ENCODE results near the gene SPTLC3. TPM values are rescaled to one million over a fixed set of nuclear protein-coding genes. Genes with fewer than 3 reads are reported as not detected.
A peak's percentile ranks its signal among the peaks of the same experiment; 100 is the strongest.

Gene SPTLC3
- total and polyA plus RNA-seq, 2 of the 13 experiments (the other 11 are each of a cell fraction or from before 2014, with no cell fraction given), result 20.5 to 95.6 TPM

GRCh38 chr20:13059398-13060136 is 50.8 kb downstream of the SPTLC3 start (continued):
- no peak for TF ChIP-seq NFIC (IDR thresholded peaks at IDR 0.05; ENCODE audit: low read length)
- TF ChIP-seq THAP9 (CRISPR knock-in tag; IDR thresholded peaks at IDR 0.05; ENCODE audit: borderline replicate concordance), result no peak
- 0 out of 2 replicates have a peak, but pooled peaks have one; percentile 44 for TF ChIP-seq CC2D1A (CRISPR knock-in tag; IDR thresholded peaks at IDR 0.05)
- no peak for TF ChIP-seq ZFP82 (CRISPR knock-in tag; IDR thresholded peaks at IDR 0.05; ENCODE audit: borderline replicate concordance)
- no peak for TF ChIP-seq RORA (CRISPR knock-in tag; IDR thresholded peaks at IDR 0.05)
- no peak for TF ChIP-seq ERF (CRISPR knock-in tag; IDR thresholded peaks at IDR 0.05)
- TF ChIP-seq CBX2 (IDR thresholded peaks at IDR 0.05; ENCODE audit: low read depth, low read length), result no peak
- no peak for TF ChIP-seq CBX2 (CRISPR knock-in tag; IDR thresholded peaks at IDR 0.05; ENCODE audit: low read depth)
- no peak for TF ChIP-seq ZNF510 (CRISPR knock-in tag; IDR thresholded peaks at IDR 0.05; ENCODE audit: low read depth)
- no peak for TF ChIP-seq NR3C1 (CRISPR knock-in tag; IDR thresholded peaks at IDR 0.05)
- TF ChIP-seq GLMP (CRISPR knock-in tag; IDR thresholded peaks at IDR 0.05; ENCODE audit: borderline replicate concordance), result no peak
- TF ChIP-seq ZNF709 (CRISPR knock-in tag; IDR thresholded peaks at IDR 0.05), result no peak
- TF ChIP-seq THAP7 (CRISPR knock-in tag; IDR thresholded peaks at IDR 0.05), result 0 out of 2 replicates have a peak, but pooled peaks have one; percentile 45
- peak; percentile 83 for TF ChIP-seq ZBTB4 (CRISPR knock-in tag; IDR thresholded peaks at IDR 0.05; ENCODE audit: borderline replicate concordance)
- TF ChIP-seq FOSL2 (CRISPR knock-in tag; IDR thresholded peaks at IDR 0.05), result no peak
- TF ChIP-seq HOXA5 (CRISPR knock-in tag; IDR thresholded peaks at IDR 0.05), result no peak
- no peak for TF ChIP-seq NBN (conservative IDR thresholded peaks at IDR 0.05)
- TF ChIP-seq ZNF253 (CRISPR knock-in tag; IDR thresholded peaks at IDR 0.05; ENCODE audit: borderline replicate concordance), result no peak
- TF ChIP-seq ZNF138 (CRISPR knock-in tag; IDR thresholded peaks at IDR 0.05; ENCODE audit: low read depth), result no peak
- TF ChIP-seq KLF6 (CRISPR knock-in tag; IDR thresholded peaks at IDR 0.05), result no peak
- TF ChIP-seq CTCF (CRISPR knock-in tag; IDR thresholded peaks at IDR 0.05), result peak; percentile 22; the same call in 1 of the 2 replicates
